ENCODE data around the gene HIGD1B. TPM values are rescaled to one million over a fixed set of nuclear protein-coding genes. Genes with fewer than 3 reads are reported as not detected.

HIGD1B gene
- total RNA-seq, 4 donors from 2014 or later, result 3.3 to 7.4 (median 4.9) TPM

GRCh38 chr17:44840274-44840673 is 7.4 kb upstream of the HIGD1B start:
- WGBS, result 83% methylated on average over 4 of the region's 4 CpGs
- Histone ChIP-seq H3K4me3 (no peak overlapping the region), H3K27ac (replicated peaks in 1 of 4) (no peak overlapping the region), H3K36me3 (no peaks in the 10 kb centered on the region), H3K27me3 (no peaks in the 10 kb centered on the region), H3K9me3 (no peaks in the 10 kb centered on the region), H3K4me1 (peaks cover 8 to 20% (median 11%) of the 10 kb centered on the region in 4 donors)
- TF ChIP-seq, protein P1, sequence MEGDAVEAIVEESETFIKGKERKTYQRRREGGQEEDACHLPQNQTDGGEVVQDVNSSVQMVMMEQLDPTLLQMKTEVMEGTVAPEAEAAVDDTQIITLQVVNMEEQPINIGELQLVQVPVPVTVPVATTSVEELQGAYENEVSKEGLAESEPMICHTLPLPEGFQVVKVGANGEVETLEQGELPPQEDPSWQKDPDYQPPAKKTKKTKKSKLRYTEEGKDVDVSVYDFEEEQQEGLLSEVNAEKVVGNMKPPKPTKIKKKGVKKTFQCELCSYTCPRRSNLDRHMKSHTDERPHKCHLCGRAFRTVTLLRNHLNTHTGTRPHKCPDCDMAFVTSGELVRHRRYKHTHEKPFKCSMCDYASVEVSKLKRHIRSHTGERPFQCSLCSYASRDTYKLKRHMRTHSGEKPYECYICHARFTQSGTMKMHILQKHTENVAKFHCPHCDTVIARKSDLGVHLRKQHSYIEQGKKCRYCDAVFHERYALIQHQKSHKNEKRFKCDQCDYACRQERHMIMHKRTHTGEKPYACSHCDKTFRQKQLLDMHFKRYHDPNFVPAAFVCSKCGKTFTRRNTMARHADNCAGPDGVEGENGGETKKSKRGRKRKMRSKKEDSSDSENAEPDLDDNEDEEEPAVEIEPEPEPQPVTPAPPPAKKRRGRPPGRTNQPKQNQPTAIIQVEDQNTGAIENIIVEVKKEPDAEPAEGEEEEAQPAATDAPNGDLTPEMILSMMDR (IDR thresholded peaks at IDR 0.05), result no peak
- TF ChIP-seq EP300 (IDR thresholded peaks at IDR 0.05) (no peak), POLR2AphosphoS5 (IDR thresholded peaks at IDR 0.05) (no peak), POLR2A (IDR thresholded peaks at IDR 0.05; ENCODE audit: low read depth) (no peak)
- intact Hi-C loops (cut with DNase I), result no loop called here
- DNase-seq (ENCODE audit: extremely low spot score), result no peak

DNA sequence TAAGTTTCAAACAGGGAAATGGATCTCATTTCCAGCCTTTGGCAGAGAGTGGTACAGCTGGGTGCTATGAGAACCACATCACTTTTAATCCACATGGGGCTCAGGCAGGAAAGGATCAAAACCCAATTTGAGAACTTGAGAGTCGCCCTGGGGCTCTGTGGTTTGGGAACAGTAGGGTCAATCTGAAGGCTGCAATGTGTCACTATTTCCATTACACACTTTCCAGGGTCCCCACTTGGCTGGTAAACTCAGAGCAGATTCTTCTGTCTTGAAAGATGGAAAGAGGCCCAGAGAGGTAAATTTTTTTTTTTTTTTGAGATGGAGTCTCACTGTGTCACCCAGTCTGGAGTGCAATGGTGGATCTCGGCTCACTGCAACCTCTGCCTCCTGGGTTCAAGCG is 6.7 kb upstream of the HIGD1B start:
- Histone ChIP-seq H3K36me3 (no peaks in the 10 kb centered on the region), H3K27ac (replicated peaks in 1 of 4) (no peak overlapping the region), H3K4me3 (no peak overlapping the region), H3K27me3 (no peaks in the 10 kb centered on the region), H3K4me1 (peaks cover 8 to 20% (median 11%) of the 10 kb centered on the region in 4 donors), H3K9me3 (no peaks in the 10 kb centered on the region)
- intact Hi-C loops (cut with DNase I), result no loop called here
- DNase-seq (ENCODE audit: extremely low spot score), result no peak
- TF ChIP-seq EP300 (IDR thresholded peaks at IDR 0.05) (no peak), POLR2A (IDR thresholded peaks at IDR 0.05; ENCODE audit: low read depth) (no peak), POLR2AphosphoS5 (IDR thresholded peaks at IDR 0.05) (no peak)
- TF ChIP-seq, protein P1 (IDR thresholded peaks at IDR 0.05), result no peak
- 80% methylated on average over 3 of the region's 3 CpGs for WGBS

DNA sequence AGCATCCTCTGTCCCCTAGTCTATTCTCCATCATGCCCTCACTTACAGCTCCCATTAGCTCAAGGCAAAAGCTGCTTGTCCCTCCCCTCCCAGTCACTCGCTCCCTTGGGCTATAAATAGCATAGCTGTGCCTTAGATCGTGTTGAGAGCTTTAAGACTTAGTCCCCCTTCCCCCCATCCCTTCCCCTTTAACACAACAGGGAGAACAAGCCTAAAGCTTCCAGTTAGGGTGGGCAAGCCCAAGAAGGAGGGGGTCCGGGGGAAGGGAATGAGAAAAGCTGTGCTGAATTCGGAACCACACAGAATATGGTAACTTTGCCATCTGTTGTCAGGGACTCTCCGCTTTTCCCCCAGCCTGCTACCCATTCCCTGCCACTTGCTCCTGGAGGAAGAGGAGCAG is 4.9 kb upstream of the HIGD1B start:
- intact Hi-C loops (cut with DNase I), result no loop called here
- H3K27me3 ChIP-seq, result no peaks in the 10 kb centered on the region
- WGBS, result 52% methylated on average over 5 of the region's 5 CpGs
- DNase-seq (ENCODE audit: extremely low spot score), result no peak
- H3K4me3 ChIP-seq, result no peak overlapping the region
- TF ChIP-seq, protein P1 (IDR thresholded peaks at IDR 0.05), result no peak
- TF ChIP-seq POLR2A (IDR thresholded peaks at IDR 0.05; ENCODE audit: low read depth) (no peak), EP300 (IDR thresholded peaks at IDR 0.05) (no peak), POLR2AphosphoS5 (IDR thresholded peaks at IDR 0.05) (no peak)
- no peaks in the 10 kb centered on the region for H3K9me3 ChIP-seq
- peak overlapping the region in 1 of 4 donors; percentile 23 for H3K27ac ChIP-seq (replicated peaks in 1 of 4)
- H3K4me1 ChIP-seq, result peaks cover 8 to 20% (median 11%) of the 10 kb centered on the region in 4 donors
- H3K36me3 ChIP-seq, result no peaks in the 10 kb centered on the region

GRCh38 chr17:44844390-44844830 is 3.3 kb upstream of the HIGD1B start:
- 50% methylated on average over 1 of the region's 1 CpG for WGBS
- no peak for DNase-seq (ENCODE audit: extremely low spot score)
- H3K27ac ChIP-seq (replicated peaks in 1 of 4), result no peak overlapping the region
- TF ChIP-seq POLR2A (IDR thresholded peaks at IDR 0.05; ENCODE audit: low read depth), result no peak
- TF ChIP-seq, protein P1 (IDR thresholded peaks at IDR 0.05), result peak in 1 of 3 experiments; percentile 5
- H3K36me3 ChIP-seq, result peaks cover 0 to 4% (median 0%) of the 10 kb centered on the region in 4 donors
- peaks cover 8 to 20% (median 11%) of the 10 kb centered on the region in 4 donors for H3K4me1 ChIP-seq
- H3K4me3 ChIP-seq, result no peak overlapping the region
- no peaks in the 10 kb centered on the region for H3K27me3 ChIP-seq
- H3K9me3 ChIP-seq, result no peaks in the 10 kb centered on the region
- intact Hi-C loops (cut with DNase I), result no loop called here

GRCh38 chr17:44846206-44846605 is 1.5 kb upstream of the HIGD1B start:
- TF ChIP-seq, protein P1 (IDR thresholded peaks at IDR 0.05), result no peak
- no peak for TF ChIP-seq POLR2AphosphoS5 (IDR thresholded peaks at IDR 0.05)
- no peak for TF ChIP-seq EP300 (IDR thresholded peaks at IDR 0.05)
- TF ChIP-seq POLR2A (IDR thresholded peaks at IDR 0.05; ENCODE audit: low read depth), result no peak
- Histone ChIP-seq H3K4me3 (no peak overlapping the region), H3K4me1 (peaks cover 8 to 20% (median 11%) of the 10 kb centered on the region in 4 donors), H3K27ac (replicated peaks in 1 of 4) (no peak overlapping the region), H3K36me3 (peaks cover 10 to 20% (median 16%) of the 10 kb centered on the region in 4 donors), H3K27me3 (no peaks in the 10 kb centered on the region), H3K9me3 (no peaks in the 10 kb centered on the region)
- intact Hi-C loops (cut with DNase I), result no loop called here
- WGBS, result 85% methylated on average over 7 of the region's 8 CpGs
- no peak for DNase-seq (ENCODE audit: extremely low spot score)

Data from esophagus muscularis mucosa (tissue), 4 donors.